Fibroblast of skin of right quadriceps (primary cell): ENCODE data around the gene IGDCC3.

Source experiments
- DNase-seq: peaks from one replicate; pipeline ENCODE4 v3.0.0-alpha.2; 2013

Gene IGDCC3

DNA sequence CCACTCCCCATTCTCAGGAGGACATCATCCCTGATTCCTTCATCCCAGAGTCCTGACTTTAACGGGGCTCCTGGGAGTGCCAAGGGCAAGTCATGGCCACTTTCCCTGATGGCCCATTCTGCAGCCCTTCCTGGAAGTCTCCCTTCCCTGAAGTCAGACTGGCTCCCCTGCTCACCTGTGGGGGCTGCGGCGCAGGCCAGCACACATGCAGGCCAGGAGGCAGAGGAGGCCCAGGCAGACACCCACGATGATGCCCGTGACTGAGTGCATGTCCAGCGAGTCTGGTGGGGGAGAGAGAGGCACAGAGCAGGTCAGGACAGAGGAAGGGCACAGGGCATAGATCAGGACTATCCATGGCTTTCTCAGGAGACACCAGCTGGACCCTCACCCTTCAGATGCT, 8.6 kb upstream of the IGDCC3 start:
- no peak for DNase-seq

DNA sequence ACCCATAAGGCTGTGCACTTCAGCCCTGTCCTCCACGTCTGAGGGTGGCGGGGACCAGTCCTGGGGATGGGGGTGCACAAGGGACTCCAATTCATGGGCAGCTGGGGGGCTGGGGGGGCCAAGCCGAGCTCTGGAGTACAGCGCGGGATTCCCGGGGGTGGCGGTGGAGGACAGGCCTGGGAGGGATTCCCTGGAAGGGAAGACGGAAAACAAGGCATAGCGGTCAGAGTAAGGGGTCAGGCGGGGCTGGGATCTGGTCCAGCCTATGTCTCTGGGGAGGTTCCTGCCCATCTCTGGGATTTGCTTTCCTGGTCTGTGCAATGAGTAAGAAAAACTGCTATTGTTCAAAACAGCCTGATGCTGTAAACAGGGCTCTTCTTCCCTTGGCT, 8.1 kb upstream of the IGDCC3 start:
- DNase-seq, result no peak

DNA sequence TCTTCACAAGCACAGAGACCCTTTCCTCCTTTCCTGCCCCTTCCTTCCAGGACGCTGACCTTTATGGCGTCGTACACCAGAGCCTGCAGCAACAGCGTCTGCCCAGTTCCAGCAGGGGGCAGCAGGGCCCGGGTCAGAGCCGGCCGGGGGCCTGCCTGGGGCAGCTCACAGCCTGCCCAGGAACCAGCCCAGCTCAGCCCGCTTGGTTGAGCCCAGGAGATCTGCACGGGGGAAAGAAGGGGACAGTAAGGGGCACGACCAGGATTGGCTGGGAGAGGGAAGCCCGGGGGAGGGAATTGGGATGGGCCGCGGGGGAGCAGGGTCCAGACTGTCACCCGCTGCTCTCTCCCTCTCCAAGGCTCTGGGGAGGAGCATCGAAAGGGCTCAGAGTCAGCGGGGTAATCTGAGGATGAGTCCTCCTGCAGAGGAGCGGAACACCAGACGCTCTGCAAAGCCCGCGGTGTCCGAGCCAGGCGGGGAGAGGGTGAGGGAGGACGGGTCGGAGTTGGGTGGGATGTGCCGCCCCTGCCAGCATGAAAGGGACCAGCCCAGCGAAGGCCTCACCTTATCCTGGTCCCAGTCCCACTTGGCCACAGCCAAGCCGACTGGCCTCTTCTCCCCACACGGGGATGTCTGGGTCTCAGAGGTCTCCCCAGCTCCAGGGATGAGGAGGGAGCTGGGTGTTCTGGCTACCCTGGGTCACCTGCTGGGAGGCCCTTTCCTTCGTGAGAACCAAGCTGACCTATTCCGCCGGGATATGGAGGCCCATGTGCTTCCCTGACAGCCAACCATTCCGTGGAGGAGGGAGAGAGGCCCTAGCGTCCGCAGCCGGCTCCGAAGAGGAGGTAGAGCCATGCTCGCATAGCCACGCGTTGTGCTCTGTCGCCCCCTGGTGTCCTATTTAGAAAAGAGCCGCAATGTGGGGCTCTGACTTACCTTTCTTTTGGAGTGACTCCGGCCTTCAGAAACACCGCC, 7.4 kb upstream of the IGDCC3 start:
- DNase-seq, result peak; percentile 79

GRCh38 chr15:65384505-65384894, 6.7 kb upstream of the IGDCC3 start:
- no peak for DNase-seq

- no peak for DNase-seq
Measured at GRCh38 chr15:65383991-65384390, 6.2 kb upstream of the IGDCC3 start.

GRCh38 chr15:65383456-65383855, 5.7 kb upstream of the IGDCC3 start:
- no peak for DNase-seq

- DNase-seq, result no peak
Measured at GRCh38 chr15:65382921-65383320, 5.1 kb upstream of the IGDCC3 start.

DNA sequence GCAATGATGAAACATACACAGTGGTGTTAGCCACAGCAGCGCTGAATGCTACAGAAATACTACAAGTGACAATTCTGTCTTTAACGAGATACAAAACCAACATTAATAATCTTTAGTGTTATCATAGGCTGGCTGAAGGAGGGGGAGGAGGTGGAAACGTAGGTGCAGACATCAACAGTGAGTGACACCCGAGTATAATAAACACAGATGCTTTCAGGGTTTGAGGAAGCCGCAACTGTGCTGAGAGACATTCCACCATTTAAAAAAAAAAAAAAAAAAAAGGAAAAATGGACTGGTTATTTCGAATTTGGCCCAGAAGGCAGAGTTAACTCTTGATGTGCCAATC, 4.3 kb upstream of the IGDCC3 start:
- DNase-seq, result no peak

DNA sequence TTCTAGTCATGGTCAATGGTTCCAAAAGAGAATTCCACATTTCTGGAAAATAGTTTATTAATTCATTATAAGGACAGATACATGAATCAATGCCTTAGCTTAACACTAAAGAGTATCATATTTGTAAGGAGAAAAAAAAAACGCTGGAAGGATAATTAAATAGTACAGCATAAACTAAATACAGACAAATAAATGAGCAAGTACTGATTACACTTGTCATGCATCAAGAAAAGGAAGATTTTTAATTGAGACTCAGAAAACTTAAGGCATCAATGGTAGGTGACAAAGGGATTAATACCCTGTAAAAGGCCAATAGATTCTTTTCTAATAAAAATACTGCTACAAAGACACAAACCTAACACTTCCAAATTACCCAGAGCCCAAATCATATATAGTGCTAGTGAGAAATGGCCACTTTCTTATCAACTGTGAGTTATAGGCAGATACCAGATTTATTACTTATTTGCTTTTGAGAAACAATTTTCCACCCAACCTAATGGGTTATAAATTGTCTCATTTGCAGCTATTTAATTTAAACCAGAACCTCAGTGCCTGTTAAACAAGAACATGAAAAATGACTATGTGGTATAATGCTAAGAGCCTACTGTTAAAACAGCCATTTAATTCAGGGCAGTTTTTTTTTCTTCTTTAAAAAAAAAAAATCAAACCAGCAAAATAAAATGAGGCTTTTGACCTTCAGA, 3.8 kb upstream of the IGDCC3 start:
- DNase-seq, result no peak

- no peak for DNase-seq
Measured at GRCh38 chr15:65379986-65380385, 2.2 kb upstream of the IGDCC3 start.

DNA sequence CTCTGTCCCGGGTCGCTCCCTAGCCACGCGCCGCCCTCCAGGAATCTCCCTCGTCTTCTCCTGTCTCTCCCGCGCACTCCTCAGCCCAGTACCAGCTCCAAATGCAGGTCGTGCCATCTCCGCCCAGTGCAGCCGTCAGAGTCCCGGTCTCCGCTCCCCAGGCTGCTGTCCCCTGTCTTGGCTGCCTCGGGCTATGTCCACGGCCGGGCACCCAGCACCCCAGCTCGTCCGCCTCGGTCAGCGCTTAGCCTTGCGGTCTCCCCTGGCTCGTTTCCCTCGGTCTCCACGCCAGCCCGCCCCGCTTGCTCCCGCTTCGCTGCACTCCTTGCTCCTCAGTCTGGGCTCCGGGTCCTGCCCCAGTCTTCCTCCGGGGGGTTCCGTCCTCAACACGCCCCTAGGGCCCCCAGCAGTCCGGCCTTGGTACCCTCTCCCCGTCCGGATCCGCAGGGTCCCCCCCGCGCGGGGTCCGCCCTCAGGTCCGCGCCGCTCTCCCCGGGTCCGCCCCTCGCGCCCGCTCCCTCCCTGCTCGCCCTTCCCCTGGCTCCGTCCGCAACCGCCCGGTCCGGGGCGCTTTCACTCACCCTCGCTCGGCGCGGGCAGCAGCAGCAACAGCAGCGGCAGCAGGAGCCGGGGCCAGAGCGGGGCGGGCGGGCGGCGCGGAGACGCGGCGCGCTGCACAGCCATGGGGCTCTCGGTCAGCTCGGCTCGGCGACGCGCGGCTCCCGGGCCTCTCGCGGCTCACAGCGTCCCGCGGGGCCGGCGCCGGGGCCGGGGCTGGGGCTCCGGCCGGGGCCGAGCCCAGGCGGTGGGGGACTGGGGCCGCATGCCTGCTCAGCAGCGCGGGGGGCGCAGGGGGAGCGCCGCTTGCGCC, 462 bp downstream of the IGDCC3 start:
- DNase-seq, result no peak

DNA sequence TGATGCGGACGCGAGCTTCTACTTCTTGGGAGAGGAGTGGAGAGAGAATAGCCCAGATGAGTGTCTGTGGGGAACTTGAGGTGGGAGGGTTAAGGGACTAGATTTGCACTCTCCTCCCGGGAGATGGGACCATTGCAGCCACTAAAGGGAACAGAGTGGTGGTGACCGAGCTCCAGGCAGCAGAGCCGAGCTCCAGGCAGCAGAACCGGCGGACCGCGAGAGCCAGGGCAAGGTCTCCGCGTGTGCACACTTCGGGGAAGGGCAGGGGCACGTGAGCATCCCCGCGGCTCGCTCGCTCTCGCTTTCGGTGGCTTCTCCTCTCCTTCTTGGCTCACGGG, 1.1 kb downstream of the IGDCC3 start:
- DNase-seq, result no peak

DNA sequence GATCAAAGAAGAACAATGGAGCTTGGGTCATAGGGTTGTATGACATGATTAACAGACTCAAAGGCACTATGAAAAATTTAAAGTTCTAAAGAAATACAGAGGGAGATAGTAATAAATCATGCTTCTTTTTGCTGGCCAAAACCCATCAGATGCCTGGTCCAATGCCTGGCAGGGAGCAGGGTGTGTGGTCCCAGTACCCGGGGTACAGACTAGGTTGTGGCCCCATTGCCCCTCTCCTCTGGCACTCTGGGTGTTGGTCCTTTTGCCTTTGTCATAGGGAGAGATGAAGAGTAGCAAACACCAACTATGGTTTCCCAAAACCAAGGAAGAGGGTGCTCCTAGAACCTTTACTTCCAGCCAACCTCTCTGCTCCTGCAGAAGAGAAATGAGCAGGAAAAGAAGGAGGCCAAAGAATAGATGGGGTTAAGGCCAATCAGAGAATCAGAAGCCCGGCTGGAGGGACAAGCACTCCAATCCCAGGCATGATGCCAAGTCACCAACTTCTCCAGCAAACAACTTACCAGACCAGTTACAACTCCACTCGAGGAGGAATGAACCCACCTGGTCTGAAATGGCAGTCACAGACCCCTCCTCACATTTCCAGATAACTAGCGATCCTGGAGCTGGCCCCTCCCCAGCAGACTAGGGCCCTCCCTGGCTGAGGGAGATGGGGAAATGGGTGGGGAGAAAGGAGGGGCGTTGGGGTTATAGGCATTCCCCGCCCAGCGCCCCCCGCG, 1.8 kb downstream of the IGDCC3 start:
- DNase-seq, result no peak

- DNase-seq, result peak; percentile 72
Measured at GRCh38 chr15:65374821-65375401, 2.9 kb downstream of the IGDCC3 start.

DNA sequence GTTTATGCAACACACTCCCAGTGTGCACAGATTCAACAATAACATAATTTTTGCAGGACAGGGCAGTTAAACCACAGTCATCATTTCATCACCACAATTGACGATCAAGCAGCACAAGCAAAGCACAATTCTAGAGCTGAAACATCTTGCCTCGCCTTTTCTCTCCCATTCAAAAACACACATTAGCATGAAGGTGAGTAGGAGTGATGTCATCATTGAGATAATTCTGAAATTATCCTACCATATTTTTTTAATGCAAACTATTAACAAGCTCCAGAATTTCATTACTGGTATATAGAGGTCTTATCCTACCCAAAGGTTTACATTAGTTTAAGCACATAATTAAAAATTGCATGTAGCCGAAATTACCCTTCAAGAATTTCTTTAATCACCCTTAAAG, 3.5 kb downstream of the IGDCC3 start:
- DNase-seq, result peak; percentile 15

DNA sequence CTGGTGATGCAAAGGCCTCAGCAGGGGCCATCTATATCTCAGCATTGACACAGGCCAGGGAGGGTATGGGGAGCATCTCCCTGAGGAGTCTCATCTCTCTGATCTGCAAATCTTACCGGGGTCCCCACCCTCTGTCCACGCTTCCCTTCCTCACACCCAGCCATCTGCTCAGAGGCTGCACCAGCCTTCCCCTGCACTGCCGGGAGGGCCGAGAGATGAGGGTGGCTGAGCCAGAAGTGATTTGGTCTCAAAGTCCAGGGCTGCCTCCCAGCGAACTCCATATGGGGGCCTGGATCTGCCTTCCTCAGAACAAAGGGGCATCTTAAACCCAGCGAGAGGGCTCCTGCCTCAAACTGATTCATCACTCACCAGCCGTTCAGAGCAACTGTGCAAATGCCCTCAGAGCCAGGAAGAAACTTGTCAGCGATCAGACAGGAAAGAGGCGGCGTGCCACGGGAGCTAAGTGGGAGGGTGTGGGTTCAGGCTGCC, 4.6 kb downstream of the IGDCC3 start:
- DNase-seq, result no peak

- DNase-seq, result no peak
Measured at GRCh38 chr15:65372787-65373067, 5.1 kb downstream of the IGDCC3 start.

- DNase-seq, result no peak
Measured at GRCh38 chr15:65371976-65372786, 5.6 kb downstream of the IGDCC3 start.

DNA sequence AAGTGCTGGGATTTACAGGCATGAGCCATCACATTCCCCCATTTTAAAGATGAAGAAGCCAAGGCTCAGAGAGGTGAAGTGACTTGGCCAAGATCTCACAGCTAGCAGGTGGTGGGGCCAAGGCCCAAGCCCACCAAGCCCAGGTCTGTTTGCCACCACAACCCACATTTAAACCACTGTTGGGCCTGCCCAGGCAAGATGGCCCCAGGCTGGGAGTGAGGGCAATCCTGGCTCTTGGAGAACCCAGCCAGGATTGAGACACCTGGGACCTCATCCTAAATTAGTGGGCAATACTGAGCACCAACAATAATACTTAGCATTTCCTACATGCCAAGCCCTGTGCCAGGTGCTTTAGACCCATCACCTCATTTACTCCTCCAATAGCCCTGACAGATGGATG, 6.9 kb downstream of the IGDCC3 start:
- DNase-seq, result no peak

GRCh38 chr15:65369651-65370050, 8.2 kb downstream of the IGDCC3 start:
- no peak for DNase-seq

DNA sequence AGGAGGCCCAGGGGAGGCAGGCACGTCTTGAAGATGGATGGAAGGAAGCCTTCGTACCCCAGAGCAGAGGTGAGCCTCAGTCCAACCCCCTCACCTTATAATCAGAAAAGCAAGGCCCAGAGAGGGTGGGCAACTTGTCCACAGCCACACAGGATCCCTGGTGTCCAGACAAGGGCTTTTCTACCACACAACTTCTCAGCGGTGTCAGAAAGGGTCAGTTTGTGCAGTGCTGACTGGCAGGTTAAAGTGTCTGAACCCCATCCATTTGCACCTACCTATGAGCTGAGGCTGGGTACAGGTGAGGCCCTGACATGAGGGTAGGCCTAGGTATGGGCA, 8.6 kb downstream of the IGDCC3 start:
- DNase-seq, result no peak
